Amniotic stem cell (primary cell): Measurements from ENCODE around the gene DSE.
A peak's percentile ranks its signal among the peaks of the same experiment; 100 is the strongest.

ENCODE experiments used
- DNase-seq: peaks from one replicate; lab custom pipeline; 2025; lab: John Stamatoyannopoulos, UW

Gene DSE

DNA sequence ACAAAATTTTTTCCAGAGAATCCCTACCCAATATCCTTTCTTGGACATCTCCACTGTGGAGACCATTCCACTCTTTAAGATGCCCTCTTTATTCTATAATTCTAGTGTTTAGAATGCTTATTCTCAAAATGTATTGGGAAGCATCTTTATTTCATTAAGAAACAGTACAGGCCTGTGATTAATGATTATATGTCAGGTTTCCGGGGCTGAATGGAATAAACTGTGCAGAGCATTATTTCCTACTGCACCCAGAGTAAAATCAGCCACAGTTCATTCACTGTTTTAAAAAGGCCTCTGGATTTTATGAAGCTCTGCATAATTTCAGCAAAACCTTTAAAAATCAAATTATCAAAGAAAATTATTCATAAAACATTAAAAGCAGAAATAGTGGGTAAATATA is 42.6 kb downstream of the DSE start:
- no peak for DNase-seq

DNA sequence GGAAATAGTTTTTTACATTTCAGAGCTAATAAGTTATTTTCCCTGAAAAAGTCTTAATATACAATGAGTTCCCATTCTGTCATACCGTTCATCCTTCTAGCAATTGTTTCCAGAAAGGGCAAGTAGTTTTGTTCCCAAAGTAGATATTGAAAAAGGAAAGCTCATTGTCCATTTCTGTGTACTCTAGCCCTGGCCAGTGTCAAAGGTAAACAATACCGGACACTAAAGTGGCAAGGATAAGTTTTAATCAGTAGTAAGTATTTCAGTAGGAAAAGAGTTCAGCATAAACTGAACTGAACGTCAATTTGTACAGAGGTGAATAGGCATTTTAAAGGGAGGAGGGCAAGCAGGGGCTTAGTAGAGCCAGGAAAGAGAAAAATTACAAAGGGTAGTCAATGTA is 46.9 kb downstream of the DSE start:
- no peak for DNase-seq

DNA sequence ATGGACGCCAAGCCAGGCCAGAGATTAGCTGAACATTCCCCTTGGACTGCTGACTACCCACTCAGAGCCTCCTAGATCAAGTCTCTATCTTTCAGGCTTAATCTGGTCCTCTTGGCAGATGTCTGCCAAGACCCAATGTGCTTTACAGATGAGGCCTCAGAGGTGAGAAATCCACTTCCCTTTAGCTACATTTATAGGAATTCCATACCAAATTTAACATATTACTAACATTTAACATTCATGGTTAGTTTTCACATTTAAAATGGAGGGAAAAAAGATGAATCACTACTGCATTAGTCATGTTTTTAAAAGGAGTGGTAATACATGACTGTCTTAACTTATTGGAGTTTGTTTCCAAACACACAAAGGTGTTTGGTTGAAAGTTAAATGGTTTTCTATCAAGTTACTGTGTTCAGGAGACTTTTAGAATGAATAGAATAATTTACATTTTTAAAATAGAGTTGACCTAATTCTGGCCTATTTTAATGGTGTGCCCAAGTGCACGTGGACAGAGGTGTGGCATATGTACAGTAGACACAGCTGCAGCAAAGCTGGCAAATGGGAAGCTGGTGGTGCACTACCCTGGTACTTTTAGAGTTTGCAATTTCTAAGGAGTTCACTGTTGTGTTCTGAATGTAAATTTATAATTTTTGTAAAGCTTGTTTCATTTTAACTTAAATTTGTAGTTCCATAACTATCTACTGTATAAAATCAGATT is 48.5 kb downstream of the DSE start:
- DNase-seq: no peak

DNA sequence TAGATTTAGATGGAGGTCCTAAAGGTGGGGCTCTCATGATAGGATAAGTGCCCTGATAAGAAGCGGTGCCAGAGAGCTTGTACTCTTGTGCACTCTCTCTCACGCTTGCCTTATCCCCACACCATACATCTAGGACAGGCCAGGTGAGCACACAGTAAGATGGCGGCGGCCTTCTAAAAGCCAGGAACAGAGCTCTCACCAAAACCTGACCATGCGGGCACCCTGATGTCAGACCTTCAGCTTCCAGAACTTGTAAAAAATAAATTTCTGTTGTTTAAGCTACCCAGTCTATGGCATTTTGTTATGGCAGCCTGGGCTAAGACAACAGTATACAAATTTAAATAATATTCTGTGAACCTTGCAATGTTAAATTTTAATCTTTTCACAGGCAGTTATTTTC is 49.6 kb downstream of the DSE start:
- no peak for DNase-seq

DNA sequence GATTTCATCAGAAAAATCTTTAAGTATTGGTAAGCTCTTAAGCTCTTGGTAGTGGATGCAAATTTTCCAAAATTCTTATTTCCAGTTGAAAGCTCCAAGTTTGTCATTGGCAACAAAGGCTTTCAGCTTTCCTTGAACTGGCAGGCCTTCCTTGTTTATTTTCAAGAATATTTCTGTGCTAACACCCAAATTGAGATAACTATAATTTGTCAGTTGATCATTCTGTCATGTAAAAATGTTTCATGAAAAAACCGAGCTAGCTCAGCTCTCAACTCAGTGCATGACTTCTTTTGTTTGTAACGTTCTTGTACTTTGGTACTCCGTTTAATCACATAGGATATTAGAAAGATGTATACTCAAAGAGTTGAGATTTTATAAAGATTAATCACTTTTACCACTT is 51.5 kb downstream of the DSE start:
- DNase-seq: no peak

DNA sequence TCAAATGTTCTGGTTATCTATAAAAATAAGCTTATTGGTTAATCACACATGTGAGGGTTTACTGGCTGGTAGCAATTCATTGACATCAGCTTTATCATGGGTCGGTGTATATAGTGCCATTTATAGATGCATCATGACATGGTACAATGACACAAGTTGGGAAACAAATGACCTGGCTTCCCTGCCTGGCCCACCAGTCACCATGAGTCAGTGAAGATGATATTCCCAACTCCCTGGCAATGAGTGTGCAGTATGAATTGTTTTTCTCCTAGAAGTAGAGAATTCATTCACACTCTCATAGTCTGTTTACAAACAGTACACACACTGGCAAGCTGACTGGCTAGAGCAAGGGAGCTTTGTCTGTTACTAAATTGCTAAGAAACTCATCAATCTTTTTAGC is 53.3 kb downstream of the DSE start:
- no peak for DNase-seq

DNA sequence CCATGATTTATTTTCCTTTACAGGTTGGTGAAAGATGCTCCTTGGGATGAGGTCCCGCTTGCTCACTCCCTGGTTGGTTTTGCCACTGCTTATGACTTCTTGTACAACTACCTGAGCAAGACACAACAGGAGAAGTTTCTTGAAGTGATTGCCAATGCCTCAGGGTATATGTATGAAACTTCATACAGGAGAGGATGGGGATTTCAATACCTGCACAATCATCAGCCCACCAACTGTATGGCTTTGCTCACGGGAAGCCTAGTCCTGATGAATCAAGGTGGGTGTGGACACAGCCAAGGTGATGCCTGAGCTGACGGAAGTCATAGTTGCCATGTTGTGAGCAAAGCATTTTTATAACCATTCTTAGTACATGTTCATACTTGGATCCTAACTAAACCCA is 55.8 kb downstream of the DSE start:
- no peak for DNase-seq

DNA sequence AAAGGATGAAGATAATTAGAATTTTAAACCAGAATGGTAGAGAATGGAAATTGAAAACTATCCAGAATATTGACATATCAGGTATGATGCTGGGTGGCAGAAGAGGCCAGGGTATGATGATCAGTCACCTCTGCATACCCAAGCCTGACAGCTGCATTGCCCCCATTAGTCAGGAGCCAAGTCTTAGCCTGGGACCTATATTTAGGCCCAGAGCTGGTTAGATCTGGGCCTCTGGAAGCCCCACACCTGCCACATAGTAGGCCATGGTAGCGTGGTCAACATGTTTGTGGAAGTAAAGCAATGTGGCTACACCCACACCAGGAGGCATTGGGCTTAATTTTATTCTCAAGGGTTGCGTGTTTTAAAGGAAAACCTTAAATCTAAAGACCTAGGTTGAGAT is 58.4 kb downstream of the DSE start:
- DNase-seq: no peak

DNA sequence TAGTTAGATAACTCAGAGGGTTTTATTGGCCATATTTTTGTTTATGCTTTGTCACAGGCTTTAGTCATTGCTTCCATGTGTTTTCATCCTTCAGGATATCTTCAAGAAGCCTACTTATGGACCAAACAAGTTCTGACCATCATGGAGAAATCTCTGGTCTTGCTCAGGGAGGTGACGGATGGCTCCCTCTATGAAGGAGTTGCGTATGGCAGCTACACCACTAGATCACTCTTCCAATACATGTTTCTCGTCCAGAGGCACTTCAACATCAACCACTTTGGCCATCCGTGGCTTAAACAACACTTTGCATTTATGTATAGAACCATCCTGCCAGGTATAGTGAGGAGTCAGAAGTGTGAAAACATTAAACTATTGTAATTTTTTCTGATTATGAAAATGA is 60.1 kb downstream of the DSE start:
- no peak for DNase-seq

DNA sequence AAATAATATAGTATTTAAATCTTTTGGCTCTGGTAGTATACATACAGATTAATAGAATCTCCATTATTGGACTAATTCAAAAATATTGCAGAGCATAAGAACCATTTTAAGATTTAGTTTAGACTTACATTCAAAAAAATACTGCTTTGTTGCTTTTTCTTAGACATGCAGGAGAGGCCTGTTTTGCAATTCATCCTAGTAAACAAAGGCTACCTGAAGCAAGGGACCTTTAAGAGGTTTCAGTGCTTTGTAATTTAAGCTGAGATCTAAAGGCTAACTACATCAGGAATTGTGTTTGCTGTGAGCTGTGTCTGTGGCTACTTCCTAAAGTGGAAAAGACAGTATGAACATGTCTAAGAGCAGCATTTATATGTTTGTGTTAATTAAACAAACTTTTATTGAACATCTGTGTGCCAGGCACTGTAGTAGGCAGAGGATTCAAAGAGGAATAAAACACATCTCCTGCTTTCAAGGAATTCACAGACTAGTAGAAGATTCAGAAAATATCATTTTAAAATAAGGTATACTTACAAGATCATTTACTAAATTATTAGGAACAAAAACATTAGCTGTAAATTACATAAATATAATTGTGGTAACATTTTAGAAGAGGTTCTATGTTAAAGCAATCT is 61.3 kb downstream of the DSE start:
- no peak for DNase-seq

DNA sequence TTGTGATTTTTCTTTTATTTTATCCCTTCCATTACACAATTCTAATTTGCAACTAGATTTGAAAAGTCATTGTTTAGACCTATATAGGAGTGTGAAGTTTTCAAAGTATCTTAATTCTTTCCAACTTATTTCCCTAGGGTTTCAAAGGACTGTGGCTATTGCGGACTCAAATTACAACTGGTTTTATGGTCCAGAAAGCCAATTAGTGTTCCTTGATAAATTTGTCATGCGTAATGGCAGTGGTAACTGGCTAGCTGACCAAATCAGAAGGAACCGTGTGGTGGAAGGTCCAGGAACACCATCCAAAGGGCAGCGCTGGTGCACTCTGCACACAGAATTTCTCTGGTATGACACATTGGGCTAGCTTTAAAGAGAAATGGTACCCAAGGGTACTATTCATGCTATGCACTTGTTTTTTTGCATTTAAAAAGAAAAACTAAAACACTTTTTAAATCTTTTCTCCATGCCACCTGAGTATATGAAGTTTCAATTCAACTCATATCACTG is 62.5 kb downstream of the DSE start:
- no peak for DNase-seq

DNA sequence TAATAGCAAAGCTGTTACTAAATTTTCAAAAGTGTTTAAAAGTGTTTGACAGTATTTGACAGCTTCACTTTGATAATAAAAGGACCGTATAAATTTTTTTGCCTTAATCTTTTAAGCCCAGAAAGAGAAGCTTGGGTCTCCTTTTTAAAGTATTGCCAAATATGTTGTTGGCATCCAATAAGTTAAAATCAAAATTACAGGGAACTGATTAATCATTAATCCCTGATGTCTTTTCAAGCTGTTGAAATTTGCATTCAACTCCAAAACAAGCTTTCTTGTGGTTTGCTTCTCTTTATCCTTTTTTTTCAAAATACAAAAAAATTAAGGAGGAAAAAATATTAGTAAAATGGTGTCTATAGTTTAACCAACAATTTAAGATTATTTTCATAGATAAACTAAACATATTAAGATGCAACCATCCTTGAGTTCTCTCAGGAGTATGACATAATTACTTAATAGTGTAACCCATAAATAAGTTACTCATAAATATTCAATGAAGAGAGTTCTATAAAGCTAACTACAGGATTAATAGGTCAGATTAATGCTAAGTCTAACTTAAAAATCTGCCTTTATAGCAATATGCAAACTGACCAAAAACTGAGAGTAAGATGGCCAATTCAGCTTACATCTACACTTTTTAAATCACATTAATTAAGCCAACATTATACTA is 63.4 kb downstream of the DSE start:
- no peak for DNase-seq

DNA sequence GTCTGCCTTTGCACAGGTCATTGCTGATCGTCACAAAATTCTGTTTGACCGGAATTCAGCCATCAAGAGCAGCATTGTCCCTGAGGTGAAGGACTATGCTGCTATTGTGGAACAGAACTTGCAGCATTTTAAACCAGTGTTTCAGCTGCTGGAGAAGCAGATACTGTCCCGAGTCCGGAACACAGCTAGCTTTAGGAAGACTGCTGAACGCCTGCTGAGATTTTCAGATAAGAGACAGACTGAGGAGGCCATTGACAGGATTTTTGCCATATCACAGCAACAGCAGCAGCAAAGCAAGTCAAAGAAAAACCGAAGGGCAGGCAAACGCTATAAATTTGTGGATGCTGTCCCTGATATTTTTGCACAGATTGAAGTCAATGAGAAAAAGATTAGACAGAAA is 65.8 kb downstream of the DSE start:
- DNase-seq: no peak

DNA sequence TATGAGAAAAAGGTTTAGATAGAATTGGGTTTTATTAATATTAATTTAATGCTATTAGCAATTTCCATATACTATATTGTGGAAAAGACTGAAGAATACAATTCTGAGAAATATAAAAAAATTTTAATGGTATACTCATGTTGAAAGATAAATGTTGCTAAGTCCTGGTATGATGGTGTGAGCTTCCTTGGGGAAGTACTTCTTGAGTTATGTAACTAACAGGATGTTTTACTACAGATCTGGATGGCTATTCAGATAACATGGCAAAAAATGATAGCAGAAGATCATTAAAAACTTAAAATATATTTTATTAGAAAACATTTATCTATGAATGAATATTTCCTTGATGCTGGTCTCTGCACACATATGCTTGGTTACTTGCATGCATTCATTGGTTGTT is 66.9 kb downstream of the DSE start:
- DNase-seq: no peak

DNA sequence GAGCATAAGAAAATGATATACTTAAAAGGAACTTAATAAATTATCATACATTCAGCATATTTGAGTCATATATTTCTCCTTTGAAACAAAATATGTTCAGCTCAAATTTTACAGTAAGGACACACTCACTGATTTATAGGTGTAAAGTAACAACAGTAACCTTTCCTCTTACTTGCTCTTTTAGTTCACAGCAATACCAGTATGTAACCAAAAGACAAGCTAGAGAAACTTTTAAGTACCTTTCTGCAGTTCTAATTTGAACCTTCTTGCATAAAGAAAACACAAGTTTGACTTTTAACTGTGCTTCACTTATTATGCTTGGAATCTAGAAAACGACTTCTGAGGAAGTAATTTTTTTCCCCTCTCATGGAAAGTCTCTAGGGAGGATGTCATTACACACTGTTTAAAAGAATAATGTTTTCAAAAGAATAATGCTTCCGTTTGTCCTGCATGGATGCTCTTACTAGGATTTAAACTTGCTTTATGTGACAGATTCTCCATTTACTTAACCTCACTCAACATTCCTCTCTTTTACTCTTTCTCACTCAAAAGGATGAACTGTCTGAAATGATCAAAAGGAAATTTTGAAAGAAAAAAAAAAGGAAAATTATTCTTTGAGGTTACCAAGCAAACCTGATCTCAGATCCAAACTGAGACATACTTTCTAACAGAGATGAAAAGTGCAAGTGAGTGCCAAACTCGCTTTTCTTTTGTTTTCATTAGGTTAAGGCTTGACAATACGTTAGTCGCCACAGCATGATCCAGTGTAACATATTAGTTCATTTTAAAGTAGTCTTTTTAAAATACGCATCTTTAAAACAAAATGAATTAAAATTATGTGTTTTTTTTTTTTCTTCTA is 68.1 kb downstream of the DSE start:
- DNase-seq: no peak

DNA sequence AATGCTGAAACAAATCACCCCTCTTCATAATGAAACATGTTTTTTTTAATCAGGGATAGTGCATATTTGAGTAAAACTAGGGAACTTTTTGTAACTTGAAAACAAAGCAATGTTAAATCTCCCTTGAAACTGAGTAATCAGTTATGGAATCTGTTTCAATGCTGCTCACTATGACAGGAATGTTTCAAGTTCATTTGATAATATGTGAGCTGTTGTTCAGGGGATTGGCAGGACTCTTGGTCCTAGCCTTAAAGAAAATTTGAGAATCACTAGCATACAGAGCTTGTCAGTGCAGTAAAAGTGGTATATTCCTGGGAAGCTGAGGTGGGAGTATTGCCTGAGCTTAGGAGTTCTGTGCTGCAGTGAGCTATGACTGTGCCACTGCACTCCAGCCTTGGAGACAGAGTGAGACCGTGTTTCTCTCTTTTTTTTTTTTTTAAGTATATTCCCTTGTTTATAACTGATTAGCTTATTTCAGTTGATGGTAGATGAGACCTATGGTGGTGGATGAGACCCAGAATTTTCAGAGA is 68.8 kb downstream of the DSE start:
- peak; percentile 2 for DNase-seq

DNA sequence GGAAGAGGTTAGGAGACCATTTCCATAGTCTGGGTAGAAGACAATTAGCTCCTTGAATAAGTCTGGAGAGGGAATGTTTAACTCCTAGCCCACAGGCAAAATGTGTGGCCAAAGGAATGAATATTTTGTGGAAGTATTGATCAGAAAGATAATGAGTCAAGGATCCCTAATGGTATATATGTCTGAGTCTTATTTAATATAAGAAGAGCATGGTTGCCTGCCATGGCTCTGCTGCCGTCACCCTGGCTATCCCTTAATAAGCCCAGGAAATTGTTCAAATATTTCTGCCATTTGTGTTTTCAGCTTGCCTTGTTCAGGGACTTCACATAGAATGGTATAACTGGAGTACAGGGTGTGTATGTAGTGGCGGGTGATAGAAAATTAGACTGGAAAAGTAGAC is 72.4 kb downstream of the DSE start:
- DNase-seq: no peak

DNA sequence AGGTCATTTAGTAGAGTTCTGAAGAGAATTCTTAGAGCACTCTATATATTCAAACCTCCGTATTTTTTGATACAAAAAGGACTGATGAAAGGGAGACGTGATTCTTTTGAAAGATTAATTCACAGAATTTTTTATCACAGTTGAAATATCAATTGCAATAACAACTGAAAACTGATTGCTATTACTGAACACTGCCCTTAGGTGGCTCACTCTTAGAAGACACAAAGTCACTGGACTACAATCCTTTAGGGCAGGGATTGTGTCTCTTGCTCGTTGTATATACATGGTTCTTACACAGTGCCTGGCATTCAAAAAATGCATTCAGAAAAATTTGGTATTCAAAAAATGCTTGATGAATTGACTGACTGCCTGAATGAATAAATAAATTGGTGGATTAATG is 73.3 kb downstream of the DSE start:
- peak; percentile 21 for DNase-seq

DNA sequence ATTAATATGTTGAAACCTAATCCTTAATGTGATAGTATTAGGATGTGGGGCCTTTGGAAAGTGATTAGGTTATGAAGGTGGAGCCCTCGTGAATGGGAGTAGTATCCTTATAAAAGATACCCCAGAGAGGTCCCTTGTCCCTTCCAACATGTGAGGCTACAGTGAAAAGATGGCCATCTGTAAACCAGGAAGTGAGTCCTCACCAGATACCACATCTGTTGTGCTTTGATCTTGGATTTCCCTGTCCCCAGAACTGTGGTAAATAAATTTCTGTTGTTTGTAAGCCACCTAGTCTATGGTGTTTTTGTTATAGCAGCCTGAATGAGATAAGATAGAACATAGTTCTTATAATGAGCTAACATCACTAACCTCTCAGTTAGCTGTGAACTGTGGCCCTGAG is 73.8 kb downstream of the DSE start:
- DNase-seq: no peak

DNA sequence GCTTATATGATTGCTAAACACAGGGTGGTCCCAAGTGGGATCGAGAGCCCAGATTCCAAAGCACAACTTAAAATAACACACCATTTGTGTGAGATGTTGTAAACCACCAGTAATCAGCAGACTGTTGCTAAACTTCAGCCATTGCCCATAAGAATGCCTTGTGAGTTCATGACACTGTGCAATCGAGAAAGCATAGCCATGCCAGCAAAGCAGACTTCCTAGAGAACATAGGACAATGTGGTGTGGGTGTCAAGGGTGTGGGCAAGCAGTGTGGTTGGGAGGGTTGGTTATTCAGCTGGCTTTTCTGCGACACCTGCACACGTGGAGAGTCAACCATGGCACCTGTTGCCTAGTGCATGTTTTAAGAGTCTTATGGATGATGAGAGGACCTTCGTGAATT is 74.4 kb downstream of the DSE start:
- DNase-seq: no peak

DNA sequence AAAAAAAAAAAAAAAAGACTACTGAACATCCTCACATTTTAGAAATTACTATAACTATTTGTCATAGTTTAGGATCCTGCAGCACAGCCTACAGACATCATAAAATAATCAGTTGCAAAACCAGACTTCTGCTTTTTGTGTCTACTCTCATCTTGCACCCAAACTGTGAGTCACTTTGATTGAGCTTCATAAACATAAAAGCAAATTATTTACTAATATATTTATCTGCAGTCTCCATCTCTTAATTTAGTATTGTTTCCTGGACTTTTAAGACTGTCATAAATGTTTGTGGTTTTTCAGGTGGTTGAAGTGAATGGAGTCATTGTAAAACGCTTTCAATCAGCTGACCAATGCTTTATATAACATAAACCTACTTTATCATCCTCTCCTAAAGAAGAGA is 75.7 kb downstream of the DSE start:
- no peak for DNase-seq

DNA sequence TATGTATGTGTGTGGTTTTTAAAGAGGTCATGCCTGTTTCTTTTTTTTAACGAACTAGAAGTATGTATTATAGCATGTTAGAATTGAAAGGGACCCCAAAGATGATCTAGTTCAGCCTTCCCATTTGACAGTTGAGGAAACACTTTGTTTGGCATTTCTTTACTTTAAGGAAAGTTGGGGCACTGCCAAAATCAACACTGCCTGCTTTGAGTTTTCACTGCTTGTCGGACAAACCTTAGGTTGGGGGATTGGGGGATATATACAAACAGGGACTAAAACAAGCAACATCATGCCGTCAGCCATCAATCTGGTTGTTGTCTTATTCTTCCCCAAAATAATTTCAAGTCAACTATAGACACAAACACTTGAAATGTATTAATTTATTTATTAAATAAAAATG is 76.3 kb downstream of the DSE start:
- no peak for DNase-seq
